HEK293 (cell line): ENCODE measurements around the gene D2HGDH.
A peak's percentile ranks its signal among the peaks of the same experiment; 100 is the strongest.
"Not testable (repeated sequence)": the region's sequence is repeated elsewhere in the genome, so short reads cannot be mapped to it uniquely, and the experiment has no call there.

ENCODE experiments used
- CTCF ChIA-PET: fragments of 350-600 bp; formaldehyde crosslinking; extraction: SDS; loops from one replicate; lab custom pipeline; 2021; ENCODE audit warnings: antibody characterized with exemption; lab: Yijun Ruan, JAX
- POLR2A ChIA-PET: fragments of 300-600 bp; formaldehyde crosslinking; extraction: SDS; loops from one replicate; lab custom pipeline; 2020; ENCODE audit warnings: antibody characterized with exemption, inconsistent platforms; lab: Yijun Ruan, JAX
- H3K27ac ChIP-seq: fragments of 200-500 bp; sonication (Bioruptor generic); 2 replicates; pipeline ENCODE4 v1.5.1; 2014; ENCODE audit warnings: low read depth, low read length, control low read depth, inconsistent platforms; ENCODE audit errors: extremely low read depth
- H3K36me3 ChIP-seq, 2 experiments: fragments of 200-500 bp in 1 of 2; sonication (Bioruptor generic) in 1 of 2; 1 replicate in 1 of 2; 2 replicates in 1 of 2; pipeline ENCODE4 v1.5.1; 2014 to 2017; ENCODE audit warnings: inconsistent platforms in 2 of 2, low read length in 2 of 2; ENCODE audit not compliant: control insufficient read depth in 2 of 2, insufficient read depth in 1 of 2
- H3K4me1 ChIP-seq: fragments of 200-500 bp; sonication (Bioruptor generic); 2 replicates; pipeline ENCODE4 v1.5.1; 2014; ENCODE audit warnings: mild to moderate bottlenecking, low read length, inconsistent platforms; ENCODE audit not compliant: control insufficient read depth, insufficient read depth
- H3K4me3 ChIP-seq: 2 replicates; pipeline ENCODE4 v1.5.1; 2011; ENCODE audit warnings: low read depth, mild to moderate bottlenecking, control low read depth, low read length, moderate library complexity
- H3K9me3 ChIP-seq: fragments of 200-500 bp; sonication (Bioruptor generic); 2 replicates; pipeline ENCODE4 v1.5.1; 2014; ENCODE audit warnings: low read depth, low read length, inconsistent platforms; ENCODE audit not compliant: control insufficient read depth, insufficient read depth
- CTCF ChIP-seq: fragments of 450-650 bp; formaldehyde crosslinking; IDR thresholded peaks from 2 replicates; pipeline ENCODE4 v1.5.1; 2016; ENCODE audit warnings: missing biosample characterization, missing genetic modification characterization
- ZIC2 ChIP-seq: fragments of 450-650 bp; formaldehyde crosslinking; IDR thresholded peaks from 2 replicates; pipeline ENCODE4 v1.5.1; 2016; ENCODE audit warnings: missing biosample characterization, missing genetic modification characterization
- ZNF518A ChIP-seq: fragments of 450-650 bp; formaldehyde crosslinking; conservative IDR thresholded peaks from 2 replicates; pipeline ENCODE4 v1.5.1; 2016; ENCODE audit warnings: low read depth, missing biosample characterization, missing genetic modification characterization
- ZNF654 ChIP-seq: fragments of 450-650 bp; formaldehyde crosslinking; IDR thresholded peaks from 2 replicates; pipeline ENCODE4 v1.5.1; 2016; ENCODE audit warnings: low read depth, missing biosample characterization, missing genetic modification characterization
- ZNF707 ChIP-seq: fragments of 450-650 bp; formaldehyde crosslinking; IDR thresholded peaks from 2 replicates; pipeline ENCODE4 v1.5.1; 2016; ENCODE audit warnings: missing biosample characterization, missing genetic modification characterization
- TF ChIP-seq, protein P1 (sequence below): fragments of 450-650 bp; formaldehyde crosslinking; IDR thresholded peaks from 2 replicates; pipeline ENCODE4 v1.5.1; 2016; ENCODE audit warnings: missing biosample characterization, missing genetic modification characterization

Gene D2HGDH

GRCh38 chr2:241730671-241731293, 3.6 kb upstream of the D2HGDH start:
- ChIA-PET CTCF (interaction anchor here (1.1 to 1.7 kb wide), 2 partner anchors 29 to 148 kb away, joined by 3 to 4 read pairs; partner anchors contain the start of gene ING5), POLR2A (interaction anchor here (0.6 to 1.5 kb wide), 3 partner anchors 26 to 114 kb away, joined by 3 to 6 read pairs (median 3); partner anchors contain the start of gene ING5)
- peaks cover 0 to 10% of the 10 kb centered on the region in 2 experiments; a peak in 2 of 3 replicates for H3K36me3 ChIP-seq
- no peaks in the 10 kb centered on the region for H3K4me1 ChIP-seq
- H3K27ac ChIP-seq = no peak overlapping the region
- no peaks in the 10 kb centered on the region for H3K9me3 ChIP-seq
- TF ChIP-seq, protein P1, sequence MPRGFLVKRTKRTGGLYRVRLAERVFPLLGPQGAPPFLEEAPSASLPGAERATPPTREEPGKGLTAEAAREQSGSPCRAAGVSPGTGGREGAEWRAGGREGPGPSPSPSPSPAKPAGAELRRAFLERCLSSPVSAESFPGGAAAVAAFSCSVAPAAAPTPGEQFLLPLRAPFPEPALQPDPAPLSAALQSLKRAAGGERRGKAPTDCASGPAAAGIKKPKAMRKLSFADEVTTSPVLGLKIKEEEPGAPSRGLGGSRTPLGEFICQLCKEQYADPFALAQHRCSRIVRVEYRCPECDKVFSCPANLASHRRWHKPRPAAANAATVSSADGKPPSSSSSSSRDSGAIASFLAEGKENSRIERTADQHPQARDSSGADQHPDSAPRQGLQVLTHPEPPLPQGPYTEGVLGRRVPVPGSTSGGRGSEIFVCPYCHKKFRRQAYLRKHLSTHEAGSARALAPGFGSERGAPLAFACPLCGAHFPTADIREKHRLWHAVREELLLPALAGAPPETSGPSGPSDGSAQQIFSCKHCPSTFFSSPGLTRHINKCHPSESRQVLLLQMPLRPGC = no peak
- TF ChIP-seq ZNF707 (tag by site-specific recombination) = no peak
- TF ChIP-seq ZIC2 = no peak
- no peak for TF ChIP-seq ZNF518A (tag by site-specific recombination)
- no peak overlapping the region for H3K4me3 ChIP-seq

- CTCF ChIA-PET = interaction anchor here (0.6 to 1.5 kb wide), 3 partner anchors 8 to 135 kb away, joined by 3 to 4 read pairs (median 3); no protein-coding TSS in a partner anchor
- not testable (repeated sequence) for H3K27ac ChIP-seq
Measured at GRCh38 chr2:241732513-241733186, 1.8 kb upstream of the D2HGDH start.

More at GRCh38 chr2:241732513-241733186, 1.8 kb upstream of the D2HGDH start:
- POLR2A ChIA-PET = interaction anchor here (1.5 kb wide), 1 partner anchor 30 kb away, joined by 6 read pairs; the partner anchor contains the start of gene ING5
- H3K9me3 ChIP-seq, H3K4me1 ChIP-seq, H3K36me3 ChIP-seq, H3K4me3 ChIP-seq: not testable (repeated sequence)
- TF ChIP-seq ZNF654 (peak; percentile 35), CTCF (tag by site-specific recombination) (0 out of 2 replicates have a peak, but pooled peaks have one; percentile 11)
